Fibroblast of villous mesenchyme (primary cell): ENCODE measurements around the gene COL23A1. TPM values are rescaled to one million over a fixed set of nuclear protein-coding genes. Genes with fewer than 3 reads are reported as not detected.

Experiments used
- DNase-seq: peaks from one replicate; pipeline ENCODE4 v3.0.0-alpha.2; 2010; ENCODE audit warnings: low read depth
- H3K4me3 ChIP-seq: 2 replicates; pipeline ENCODE4 v1.5.1; 2011; ENCODE audit warnings: low read depth, mild to moderate bottlenecking, low read length
- total RNA-seq: library from RNA; depleted of rRNA; stranded (reverse); fragments of >200 nt; gene quantifications from 2 replicates; pipeline ENCODE4 v1.2.3, GENCODE V29; 2012
- TF ChIP-seq, protein P1 (sequence below): IDR thresholded peaks from 2 replicates; pipeline ENCODE4 v1.5.1; 2012; ENCODE audit warnings: low read depth, mild to moderate bottlenecking, low read length; ENCODE audit not compliant: insufficient read depth

COL23A1 gene
- total RNA-seq, 1 donor = not detected

DNA sequence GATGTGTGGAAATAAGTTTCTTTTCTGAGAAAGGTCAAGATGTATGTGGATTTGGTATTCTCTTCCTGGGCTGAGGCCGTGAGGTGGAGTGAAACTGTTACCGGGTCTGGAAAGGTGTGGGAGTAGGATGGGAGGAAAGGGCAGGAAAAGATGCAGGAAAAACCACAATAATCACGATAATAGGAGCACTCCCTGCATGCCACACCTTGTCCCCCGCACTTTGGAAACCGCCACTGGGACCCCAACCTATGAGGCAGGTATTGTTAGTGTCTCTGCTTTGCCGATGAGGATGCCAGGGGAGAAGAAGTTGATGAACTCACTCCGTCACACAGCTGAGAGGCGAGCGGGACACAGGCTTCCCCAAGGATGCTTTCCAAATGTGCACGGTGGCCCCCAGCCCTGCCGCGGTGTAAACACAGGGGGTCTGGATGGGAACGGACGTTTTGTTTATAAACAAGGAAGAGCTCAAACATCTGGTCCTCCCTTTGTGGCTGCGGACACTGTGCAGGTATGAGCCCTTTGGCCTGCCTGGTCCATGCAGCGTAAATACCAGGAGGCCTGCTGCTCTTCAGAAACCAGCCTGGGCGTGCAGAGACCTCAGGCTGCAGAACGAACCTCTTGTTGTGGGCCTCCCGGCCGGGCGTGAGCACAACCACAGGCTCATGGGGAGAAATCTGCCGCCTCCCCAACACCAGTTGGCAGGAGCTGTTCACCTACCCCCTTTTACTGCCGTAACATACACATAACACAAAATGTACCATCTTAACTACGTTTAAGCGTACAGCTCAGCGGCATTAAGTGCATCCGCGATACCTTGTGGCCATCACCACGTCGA, 126.7 kb downstream of the COL23A1 start:
- H3K4me3 ChIP-seq = no peak overlapping the region
- no peak for DNase-seq
- TF ChIP-seq, protein P1, sequence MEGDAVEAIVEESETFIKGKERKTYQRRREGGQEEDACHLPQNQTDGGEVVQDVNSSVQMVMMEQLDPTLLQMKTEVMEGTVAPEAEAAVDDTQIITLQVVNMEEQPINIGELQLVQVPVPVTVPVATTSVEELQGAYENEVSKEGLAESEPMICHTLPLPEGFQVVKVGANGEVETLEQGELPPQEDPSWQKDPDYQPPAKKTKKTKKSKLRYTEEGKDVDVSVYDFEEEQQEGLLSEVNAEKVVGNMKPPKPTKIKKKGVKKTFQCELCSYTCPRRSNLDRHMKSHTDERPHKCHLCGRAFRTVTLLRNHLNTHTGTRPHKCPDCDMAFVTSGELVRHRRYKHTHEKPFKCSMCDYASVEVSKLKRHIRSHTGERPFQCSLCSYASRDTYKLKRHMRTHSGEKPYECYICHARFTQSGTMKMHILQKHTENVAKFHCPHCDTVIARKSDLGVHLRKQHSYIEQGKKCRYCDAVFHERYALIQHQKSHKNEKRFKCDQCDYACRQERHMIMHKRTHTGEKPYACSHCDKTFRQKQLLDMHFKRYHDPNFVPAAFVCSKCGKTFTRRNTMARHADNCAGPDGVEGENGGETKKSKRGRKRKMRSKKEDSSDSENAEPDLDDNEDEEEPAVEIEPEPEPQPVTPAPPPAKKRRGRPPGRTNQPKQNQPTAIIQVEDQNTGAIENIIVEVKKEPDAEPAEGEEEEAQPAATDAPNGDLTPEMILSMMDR = no peak

DNA sequence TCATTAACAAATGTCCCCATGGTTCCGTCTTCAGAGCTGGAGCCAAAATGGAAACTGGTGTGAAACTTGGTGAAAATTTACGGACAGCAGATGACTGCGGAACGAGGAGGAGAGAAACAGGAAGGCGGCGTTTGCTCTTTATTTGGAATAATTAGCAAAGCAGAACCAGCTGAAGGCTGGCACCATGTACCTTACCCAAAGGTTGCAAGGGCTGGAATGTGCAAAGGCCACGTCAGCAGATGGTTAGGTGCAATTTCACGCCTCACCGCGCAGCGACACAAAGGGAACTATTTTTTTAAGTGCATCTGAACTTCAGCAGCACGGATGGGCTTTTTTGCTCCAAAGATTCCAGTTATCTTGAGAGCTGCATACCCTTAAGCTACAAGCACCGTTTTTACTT, 127.4 kb downstream of the COL23A1 start:
- no peak for DNase-seq
- TF ChIP-seq, protein P1 = no peak
- no peak overlapping the region for H3K4me3 ChIP-seq

DNA sequence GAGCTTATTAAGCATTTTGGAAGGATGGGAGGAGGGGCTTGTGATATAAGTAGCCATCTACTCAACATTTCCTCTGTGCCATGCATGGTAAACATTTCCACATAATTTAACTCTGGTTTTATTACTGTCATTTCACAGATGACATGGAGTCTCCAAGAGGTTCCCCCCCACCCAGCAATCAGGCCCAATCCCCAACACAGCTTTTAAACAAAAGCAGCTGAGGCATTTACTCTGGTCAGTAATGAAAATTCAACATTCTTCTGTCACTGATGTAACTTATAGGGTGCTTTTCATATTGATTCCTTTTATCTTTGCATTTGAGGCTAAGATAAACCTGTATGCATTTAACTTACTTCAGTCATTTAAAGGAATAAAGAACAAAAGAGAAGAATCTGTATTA, 128.1 kb downstream of the COL23A1 start:
- H3K4me3 ChIP-seq = no peak overlapping the region
- no peak for DNase-seq
- TF ChIP-seq, protein P1 = no peak

DNA sequence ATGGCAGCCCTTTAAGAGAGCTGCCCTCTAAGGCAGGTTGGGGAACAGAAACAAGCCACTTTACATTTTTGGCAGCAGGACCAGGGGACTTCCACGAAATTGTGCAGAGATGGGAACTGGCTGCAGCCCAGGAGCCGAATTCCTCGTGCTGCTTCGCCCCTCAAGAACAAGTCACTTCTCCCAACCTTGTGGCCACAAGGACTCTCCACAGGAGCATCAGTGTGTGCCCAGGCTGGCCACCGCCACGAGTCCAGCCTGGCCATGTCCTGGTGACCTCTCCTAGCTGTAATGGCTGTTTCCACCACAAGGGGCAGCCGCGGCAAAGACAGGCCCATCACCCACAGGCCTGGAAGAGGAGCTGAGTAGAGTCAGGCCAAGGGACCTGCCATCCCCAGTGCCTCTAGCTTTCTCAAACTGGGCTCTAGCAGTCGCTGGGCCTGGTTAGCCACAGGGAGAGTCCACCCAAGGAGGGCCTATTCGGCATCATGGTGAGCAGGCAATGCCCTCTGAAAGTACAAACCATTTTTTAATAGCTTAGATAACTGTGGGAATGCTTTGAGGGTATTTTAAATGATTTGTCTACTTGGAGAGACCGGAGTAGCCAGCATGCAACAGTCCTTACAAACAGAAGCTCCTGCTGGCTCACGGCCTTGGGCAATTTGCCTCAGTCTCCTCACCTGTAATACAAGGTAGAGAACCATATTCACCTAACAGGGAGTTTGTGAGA, 129.0 kb downstream of the COL23A1 start:
- TF ChIP-seq, protein P1 = peak; percentile 63
- peak; percentile 11 for DNase-seq
- no peak overlapping the region for H3K4me3 ChIP-seq

GRCh38 chr5:178460598-178460997, 129.6 kb downstream of the COL23A1 start:
- TF ChIP-seq, protein P1 = no peak
- no peak for DNase-seq
- H3K4me3 ChIP-seq = no peak overlapping the region

DNA sequence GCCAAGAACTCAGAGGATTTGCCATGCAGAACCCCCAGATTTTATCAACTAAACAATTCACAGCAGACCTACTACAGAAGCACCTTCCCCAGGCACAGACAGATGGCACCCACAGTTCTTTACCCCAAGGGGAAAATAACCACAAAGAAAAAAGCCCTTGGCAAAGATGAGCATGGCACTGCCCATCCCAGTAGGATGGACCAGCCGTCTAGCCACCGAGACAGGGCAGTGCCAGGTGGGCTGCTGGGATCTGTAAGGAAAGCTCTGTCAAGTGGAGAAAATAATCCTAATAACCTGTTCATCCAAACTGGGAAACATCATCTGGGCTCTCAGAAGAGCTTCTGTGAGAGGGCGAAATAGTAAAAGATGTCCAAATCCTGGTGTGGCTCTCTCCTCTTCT, 130.0 kb downstream of the COL23A1 start:
- TF ChIP-seq, protein P1 = no peak
- no peak overlapping the region for H3K4me3 ChIP-seq

More for the DNA sequence above, 130.0 kb downstream of the COL23A1 start:
- no peak for DNase-seq
